K562 (cell line): ENCODE measurements around the gene FDX2. TPM values are rescaled to one million over a fixed set of nuclear protein-coding genes. Genes with fewer than 3 reads are reported as not detected.

Experiments used
- CTBP1 ChIP-seq: fragments of 450-650 bp; IDR thresholded peaks from 2 replicates; pipeline ENCODE4 v1.6.1; 2016; ENCODE audit warnings: borderline replicate concordance
- FOXA1 ChIP-seq: fragments of 450-650 bp; IDR thresholded peaks from 2 replicates; pipeline ENCODE4 v1.6.1; 2016; ENCODE audit warnings: mild to moderate bottlenecking, borderline replicate concordance
- FUS ChIP-seq: fragments of 200-400 bp; formaldehyde crosslinking; optimal IDR thresholded peaks from 2 replicates; pipeline ENCODE3; 2017; ENCODE audit warnings: low read depth, low read length
- GABPB1 ChIP-seq: sonication (generic); formaldehyde crosslinking; IDR thresholded peaks from 2 replicates; pipeline ENCODE4 v1.8.0; 2022; ENCODE audit warnings: mild to moderate bottlenecking, missing genetic modification reagents
- HNRNPL ChIP-seq: fragments of 200-400 bp; formaldehyde crosslinking; IDR thresholded peaks from 2 replicates; pipeline ENCODE4 v1.6.1; 2017; ENCODE audit warnings: low read depth, mild to moderate bottlenecking, low read length
- KDM1A ChIP-seq, 2 experiments: fragments of 450-650 bp; IDR thresholded peaks; 2 replicates each; pipeline ENCODE4 v1.6.1; 2016; ENCODE audit warnings: mild to moderate bottlenecking in 2 of 2
- LARP7 ChIP-seq: fragments of 450-650 bp; IDR thresholded peaks from 2 replicates; pipeline ENCODE4 v1.6.1; 2016
- MCM5 ChIP-seq: fragments of 450-650 bp; IDR thresholded peaks from 2 replicates; pipeline ENCODE4 v1.6.1; 2016; ENCODE audit warnings: low read depth
- MTA2 ChIP-seq: fragments of 450-650 bp; IDR thresholded peaks from 2 replicates; pipeline ENCODE4 v1.6.1; 2016; ENCODE audit warnings: low read depth
- NELFE ChIP-seq: IDR thresholded peaks from 2 replicates; pipeline ENCODE4 v1.6.1; 2011; ENCODE audit warnings: mild to moderate bottlenecking; ENCODE audit not compliant: insufficient read depth, insufficient read length
- PTBP1 ChIP-seq: fragments of 200-400 bp; formaldehyde crosslinking; IDR thresholded peaks from 2 replicates; pipeline ENCODE4 v1.6.1; 2017; ENCODE audit warnings: low read depth, low read length
- RBM14 ChIP-seq: fragments of 200-400 bp; formaldehyde crosslinking; IDR thresholded peaks from 2 replicates; pipeline ENCODE4 v1.6.1; 2018; ENCODE audit warnings: low read depth, mild to moderate bottlenecking, low read length, moderate library complexity, borderline replicate concordance; ENCODE audit not compliant: insufficient read depth
- ZNF24 ChIP-seq: fragments of 450-650 bp; IDR thresholded peaks from 2 replicates; pipeline ENCODE4 v1.6.1; 2016
- ZNF282 ChIP-seq: sonication (generic); formaldehyde crosslinking; IDR thresholded peaks from 2 replicates; pipeline ENCODE4 v1.8.1; 2023; ENCODE audit warnings: missing genetic modification reagents
- ZZZ3 ChIP-seq: fragments of 450-650 bp; IDR thresholded peaks from 2 replicates; pipeline ENCODE4 v1.6.1; 2016; ENCODE audit warnings: antibody characterized with exemption, mild to moderate bottlenecking, moderate library complexity
- polyA plus RNA-seq, 8 experiments: library from polyadenylated mRNA; depleted of rRNA in 4 of 8; stranded (reverse) in 5 of 8; unstranded in 3 of 8; fragments of >200 nt; fragmentation: Nextera tagmentation in 2 of 8; fragmentation: Illumina TruSeq in 1 of 8; extraction: Ambion mirVana in 2 of 8; extraction: Trizol in 1 of 8; gene quantifications; 2 replicates each; pipeline versions ENCODE4 v1.2.1 to v1.2.3, GENCODE V29; 2011 to 2014; ENCODE audit warnings: inconsistent platforms in 1 of 8, missing spikeins in 1 of 8
- total RNA-seq, 7 experiments: library from RNA; depleted of rRNA in 6 of 7; stranded (reverse); fragments of >200 nt in 6 of 7; fragmentation: Illumina TruSeq in 2 of 7; extraction: Trizol in 2 of 7; gene quantifications; 2 replicates each; pipeline versions ENCODE4 v1.2.1 to v1.2.3, GENCODE V29; 2011 to 2021; ENCODE audit warnings: low replicate concordance in 1 of 7
- TF ChIP-seq, protein P1 (sequence below): IDR thresholded peaks from 2 replicates; pipeline ENCODE4 v1.6.1; 2011; ENCODE audit warnings: borderline replicate concordance, low read depth, mild to moderate bottlenecking, moderate library complexity, low read length; ENCODE audit not compliant: insufficient read depth, poor library complexity, severe bottlenecking
- TF ChIP-seq, protein P2 (sequence below): fragments of 450-650 bp; formaldehyde crosslinking; IDR thresholded peaks from 2 replicates; pipeline ENCODE4 v1.4.0; 2022; ENCODE audit warnings: missing genetic modification characterization
- TF ChIP-seq, protein P3 (sequence below): sonication (generic); formaldehyde crosslinking; IDR thresholded peaks from 2 replicates; pipeline ENCODE4 v1.8.0; 2022; ENCODE audit warnings: mild to moderate bottlenecking, missing genetic modification reagents
- TF ChIP-seq, protein P4 (sequence below): IDR thresholded peaks from 2 replicates; pipeline ENCODE4 v1.6.1; 2014; ENCODE audit warnings: antibody characterized with exemption
- TF ChIP-seq, protein P5 (sequence below): sonication (generic); formaldehyde crosslinking; IDR thresholded peaks from 2 replicates; pipeline ENCODE4 v1.5.0; 2020; ENCODE audit warnings: missing genetic modification reagents
- TF ChIP-seq, protein P6 (sequence below): fragments of 450-650 bp; IDR thresholded peaks from 2 replicates; pipeline ENCODE4 v1.6.1; 2017; ENCODE audit warnings: antibody characterized with exemption

The FDX2 gene
- total and polyA plus RNA-seq, 9 of the 15 experiments (the other 6 are each of a cell fraction or from before 2014, with no cell fraction given), result 2.5 to 49.8 (median 29.7) TPM

DNA sequence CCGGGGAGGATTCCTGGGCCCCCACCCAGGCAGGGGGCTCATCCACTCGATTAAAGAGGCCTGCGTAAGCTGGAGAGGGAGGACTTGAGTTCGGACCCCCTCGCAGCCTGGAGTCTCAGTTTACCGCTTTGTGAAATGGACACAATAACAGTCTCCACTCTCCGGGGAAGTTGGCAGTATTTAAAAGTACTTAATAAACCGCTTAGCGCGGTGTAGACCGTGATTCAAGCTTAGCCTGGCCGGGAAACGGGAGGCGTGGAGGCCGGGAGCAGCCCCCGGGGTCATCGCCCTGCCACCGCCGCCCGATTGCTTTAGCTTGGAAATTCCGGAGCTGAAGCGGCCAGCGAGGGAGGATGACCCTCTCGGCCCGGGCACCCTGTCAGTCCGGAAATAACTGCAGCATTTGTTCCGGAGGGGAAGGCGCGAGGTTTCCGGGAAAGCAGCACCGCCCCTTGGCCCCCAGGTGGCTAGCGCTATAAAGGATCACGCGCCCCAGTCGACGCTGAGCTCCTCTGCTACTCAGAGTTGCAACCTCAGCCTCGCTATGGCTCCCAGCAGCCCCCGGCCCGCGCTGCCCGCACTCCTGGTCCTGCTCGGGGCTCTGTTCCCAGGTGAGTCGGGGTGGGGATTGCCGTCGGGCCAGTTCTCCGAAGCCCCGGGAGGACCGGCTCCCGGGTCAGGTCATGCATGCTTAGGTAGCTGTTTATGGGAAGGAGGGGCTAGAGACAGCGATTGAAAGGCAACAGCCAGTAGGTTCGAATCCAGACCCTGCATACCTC lies 45.0 kb downstream of the FDX2 start, which contains the start of gene ICAM1 (continued):
- TF ChIP-seq, protein P1, sequence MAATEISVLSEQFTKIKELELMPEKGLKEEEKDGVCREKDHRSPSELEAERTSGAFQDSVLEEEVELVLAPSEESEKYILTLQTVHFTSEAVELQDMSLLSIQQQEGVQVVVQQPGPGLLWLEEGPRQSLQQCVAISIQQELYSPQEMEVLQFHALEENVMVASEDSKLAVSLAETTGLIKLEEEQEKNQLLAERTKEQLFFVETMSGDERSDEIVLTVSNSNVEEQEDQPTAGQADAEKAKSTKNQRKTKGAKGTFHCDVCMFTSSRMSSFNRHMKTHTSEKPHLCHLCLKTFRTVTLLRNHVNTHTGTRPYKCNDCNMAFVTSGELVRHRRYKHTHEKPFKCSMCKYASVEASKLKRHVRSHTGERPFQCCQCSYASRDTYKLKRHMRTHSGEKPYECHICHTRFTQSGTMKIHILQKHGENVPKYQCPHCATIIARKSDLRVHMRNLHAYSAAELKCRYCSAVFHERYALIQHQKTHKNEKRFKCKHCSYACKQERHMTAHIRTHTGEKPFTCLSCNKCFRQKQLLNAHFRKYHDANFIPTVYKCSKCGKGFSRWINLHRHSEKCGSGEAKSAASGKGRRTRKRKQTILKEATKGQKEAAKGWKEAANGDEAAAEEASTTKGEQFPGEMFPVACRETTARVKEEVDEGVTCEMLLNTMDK, result peak; percentile 37
- TF ChIP-seq GABPB1 (peak; percentile 58), ZZZ3 (no peak), MTA2 (no peak), ZNF282 (CRISPR knock-in tag) (no peak), MCM5 (no peak), RBM14 (no peak), LARP7 (no peak), FUS (no peak), FOXA1 (no peak), ZNF24 (peak; percentile 94), CTBP1 (peak; percentile 60; the same call in 1 of the 2 replicates), HNRNPL (no peak), KDM1A (IDR thresholded peaks at IDR 0.05) (peak; percentile 89 to 94), PTBP1 (peak; percentile 90), NELFE (no peak)
- TF ChIP-seq, protein P2, sequence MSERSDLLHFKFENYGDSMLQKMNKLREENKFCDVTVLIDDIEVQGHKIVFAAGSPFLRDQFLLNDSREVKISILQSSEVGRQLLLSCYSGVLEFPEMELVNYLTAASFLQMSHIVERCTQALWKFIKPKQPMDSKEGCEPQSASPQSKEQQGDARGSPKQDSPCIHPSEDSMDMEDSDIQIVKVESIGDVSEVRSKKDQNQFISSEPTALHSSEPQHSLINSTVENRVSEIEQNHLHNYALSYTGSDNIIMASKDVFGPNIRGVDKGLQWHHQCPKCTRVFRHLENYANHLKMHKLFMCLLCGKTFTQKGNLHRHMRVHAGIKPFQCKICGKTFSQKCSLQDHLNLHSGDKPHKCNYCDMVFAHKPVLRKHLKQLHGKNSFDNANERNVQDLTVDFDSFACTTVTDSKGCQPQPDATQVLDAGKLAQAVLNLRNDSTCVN (CRISPR knock-in tag), result no peak
- TF ChIP-seq, protein P3, sequence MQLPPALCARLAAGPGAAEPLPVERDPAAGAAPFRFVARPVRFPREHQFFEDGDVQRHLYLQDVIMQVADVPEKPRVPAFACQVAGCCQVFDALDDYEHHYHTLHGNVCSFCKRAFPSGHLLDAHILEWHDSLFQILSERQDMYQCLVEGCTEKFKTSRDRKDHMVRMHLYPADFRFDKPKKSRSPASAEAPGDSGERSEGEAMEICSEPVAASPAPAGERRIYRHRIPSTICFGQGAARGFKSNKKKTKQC (CRISPR knock-in tag), result 0 out of 2 replicates have a peak, but pooled peaks have one; percentile 23
- TF ChIP-seq, protein P4, sequence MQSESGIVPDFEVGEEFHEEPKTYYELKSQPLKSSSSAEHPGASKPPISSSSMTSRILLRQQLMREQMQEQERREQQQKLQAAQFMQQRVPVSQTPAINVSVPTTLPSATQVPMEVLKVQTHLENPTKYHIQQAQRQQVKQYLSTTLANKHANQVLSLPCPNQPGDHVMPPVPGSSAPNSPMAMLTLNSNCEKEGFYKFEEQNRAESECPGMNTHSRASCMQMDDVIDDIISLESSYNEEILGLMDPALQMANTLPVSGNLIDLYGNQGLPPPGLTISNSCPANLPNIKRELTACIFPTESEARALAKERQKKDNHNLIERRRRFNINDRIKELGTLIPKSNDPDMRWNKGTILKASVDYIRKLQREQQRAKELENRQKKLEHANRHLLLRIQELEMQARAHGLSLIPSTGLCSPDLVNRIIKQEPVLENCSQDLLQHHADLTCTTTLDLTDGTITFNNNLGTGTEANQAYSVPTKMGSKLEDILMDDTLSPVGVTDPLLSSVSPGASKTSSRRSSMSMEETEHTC, result peak; percentile 91
- TF ChIP-seq, protein P5, sequence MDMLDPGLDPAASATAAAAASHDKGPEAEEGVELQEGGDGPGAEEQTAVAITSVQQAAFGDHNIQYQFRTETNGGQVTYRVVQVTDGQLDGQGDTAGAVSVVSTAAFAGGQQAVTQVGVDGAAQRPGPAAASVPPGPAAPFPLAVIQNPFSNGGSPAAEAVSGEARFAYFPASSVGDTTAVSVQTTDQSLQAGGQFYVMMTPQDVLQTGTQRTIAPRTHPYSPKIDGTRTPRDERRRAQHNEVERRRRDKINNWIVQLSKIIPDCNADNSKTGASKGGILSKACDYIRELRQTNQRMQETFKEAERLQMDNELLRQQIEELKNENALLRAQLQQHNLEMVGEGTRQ (CRISPR knock-in tag), result peak; percentile 68
- TF ChIP-seq, protein P6, sequence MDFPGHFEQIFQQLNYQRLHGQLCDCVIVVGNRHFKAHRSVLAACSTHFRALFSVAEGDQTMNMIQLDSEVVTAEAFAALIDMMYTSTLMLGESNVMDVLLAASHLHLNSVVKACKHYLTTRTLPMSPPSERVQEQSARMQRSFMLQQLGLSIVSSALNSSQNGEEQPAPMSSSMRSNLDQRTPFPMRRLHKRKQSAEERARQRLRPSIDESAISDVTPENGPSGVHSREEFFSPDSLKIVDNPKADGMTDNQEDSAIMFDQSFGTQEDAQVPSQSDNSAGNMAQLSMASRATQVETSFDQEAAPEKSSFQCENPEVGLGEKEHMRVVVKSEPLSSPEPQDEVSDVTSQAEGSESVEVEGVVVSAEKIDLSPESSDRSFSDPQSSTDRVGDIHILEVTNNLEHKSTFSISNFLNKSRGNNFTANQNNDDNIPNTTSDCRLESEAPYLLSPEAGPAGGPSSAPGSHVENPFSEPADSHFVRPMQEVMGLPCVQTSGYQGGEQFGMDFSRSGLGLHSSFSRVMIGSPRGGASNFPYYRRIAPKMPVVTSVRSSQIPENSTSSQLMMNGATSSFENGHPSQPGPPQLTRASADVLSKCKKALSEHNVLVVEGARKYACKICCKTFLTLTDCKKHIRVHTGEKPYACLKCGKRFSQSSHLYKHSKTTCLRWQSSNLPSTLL, result no peak; the same call in 1 of the 2 replicates
